ENCODE measurements around the gene RHBDD1. TPM values are rescaled to one million over a fixed set of nuclear protein-coding genes. Genes with fewer than 3 reads are reported as not detected.

Gene RHBDD1
- total RNA-seq, 1 donor from 2014 or later, result 27.7 TPM

DNA sequence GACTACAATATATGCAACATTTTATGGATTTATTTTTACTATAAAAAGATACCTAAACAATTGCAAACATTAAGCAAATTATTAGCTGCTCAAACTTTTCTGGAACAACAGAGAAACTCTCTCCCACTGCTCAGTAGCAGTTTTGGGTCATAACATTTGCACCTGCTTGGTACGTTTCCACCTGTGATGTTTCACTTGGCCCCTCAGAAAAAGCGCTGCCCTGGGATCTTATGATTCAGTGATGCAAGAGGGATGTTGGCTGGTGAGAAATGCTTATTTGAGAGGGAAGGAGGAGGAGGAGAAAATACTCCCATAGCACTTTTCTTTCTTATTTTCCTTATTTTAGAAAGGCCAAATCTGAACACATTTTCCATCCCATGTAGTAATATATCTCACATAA, 45.4 kb upstream of the RHBDD1 start:
- no peaks in the 10 kb centered on the region for H3K27me3 Mint-ChIP-seq (ENCODE audit: unreplicated experiment)
- peaks cover 6% of the 10 kb centered on the region for H3K36me3 Mint-ChIP-seq (ENCODE audit: unreplicated experiment)
- H3K27ac Mint-ChIP-seq (ENCODE audit: unreplicated experiment), result peak overlapping the region; percentile 89
- peak overlapping the region; percentile 72 for H3K4me3 Mint-ChIP-seq (ENCODE audit: unreplicated experiment)
- no peaks in the 10 kb centered on the region for H3K9me3 Mint-ChIP-seq (ENCODE audit: unreplicated experiment)
- TF ChIP-seq CTCF (IDR thresholded peaks at IDR 0.05), result no peak
- DNase-seq (ENCODE audit: extremely low spot score, unreplicated experiment), result no peak
- H3K4me1 Mint-ChIP-seq (ENCODE audit: unreplicated experiment), result peaks cover 82% of the 10 kb centered on the region

DNA sequence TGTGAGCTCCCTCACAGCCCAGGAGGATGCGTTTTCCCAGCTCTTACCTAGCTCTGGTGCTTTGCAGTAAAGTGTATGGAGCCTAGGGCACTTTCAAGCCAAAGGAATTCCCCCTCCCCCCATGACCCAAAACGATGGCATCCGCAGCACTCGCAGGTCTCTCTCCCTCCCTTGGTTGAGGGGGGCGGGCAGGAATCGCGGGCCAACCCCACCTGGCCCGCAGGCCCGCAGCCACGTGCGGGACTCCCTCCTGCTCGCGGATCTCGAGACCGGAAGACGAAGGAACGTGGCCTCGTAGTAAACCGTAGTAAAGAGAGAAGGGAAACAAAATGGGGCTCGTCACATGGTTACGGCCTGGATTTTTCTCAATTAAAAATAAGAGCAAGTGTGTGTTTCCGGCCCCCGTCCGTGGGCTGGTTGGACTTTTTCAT, 44.8 kb upstream of the RHBDD1 start:
- no peaks in the 10 kb centered on the region for H3K27me3 Mint-ChIP-seq (ENCODE audit: unreplicated experiment)
- H3K4me3 Mint-ChIP-seq (ENCODE audit: unreplicated experiment), result peak overlapping the region; percentile 72
- H3K36me3 Mint-ChIP-seq (ENCODE audit: unreplicated experiment), result peaks cover 4% of the 10 kb centered on the region
- H3K9me3 Mint-ChIP-seq (ENCODE audit: unreplicated experiment), result no peaks in the 10 kb centered on the region
- H3K27ac Mint-ChIP-seq (ENCODE audit: unreplicated experiment), result peak overlapping the region; percentile 89
- H3K4me1 Mint-ChIP-seq (ENCODE audit: unreplicated experiment), result peaks cover 86% of the 10 kb centered on the region
- no peak for DNase-seq (ENCODE audit: extremely low spot score, unreplicated experiment)
- TF ChIP-seq CTCF (IDR thresholded peaks at IDR 0.05), result no peak

DNA sequence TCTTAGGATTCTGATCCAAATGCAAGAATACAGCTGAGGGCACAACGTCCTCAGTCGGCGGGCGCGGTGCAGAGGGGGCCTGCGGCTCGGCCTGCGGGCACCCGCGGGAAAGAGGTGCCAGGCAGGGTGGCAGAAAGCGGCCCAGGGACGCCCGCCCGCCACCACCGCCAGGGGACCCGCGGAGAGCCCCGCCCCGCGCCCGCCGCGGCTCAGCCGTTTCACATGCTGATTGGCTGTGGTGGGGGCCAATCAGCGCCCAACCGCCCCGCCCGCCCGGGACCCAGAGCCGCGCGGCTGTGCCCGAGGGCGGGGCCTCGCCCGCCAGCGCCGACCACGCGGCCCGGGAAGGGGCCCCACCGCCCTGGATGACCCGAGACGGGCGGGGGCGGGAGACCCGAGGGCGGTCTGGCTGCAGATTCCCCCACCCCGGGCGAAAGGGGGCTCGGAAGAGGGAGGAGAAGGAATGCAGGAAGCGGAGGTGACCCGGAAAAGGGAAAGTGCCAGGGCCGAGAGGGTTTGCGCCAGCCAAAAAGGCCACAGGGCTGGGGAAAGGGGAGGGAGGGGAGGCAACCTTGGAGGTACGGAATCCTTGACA, 44.3 kb upstream of the RHBDD1 start:
- H3K9me3 Mint-ChIP-seq (ENCODE audit: unreplicated experiment), result no peaks in the 10 kb centered on the region
- peaks cover 5% of the 10 kb centered on the region for H3K36me3 Mint-ChIP-seq (ENCODE audit: unreplicated experiment)
- H3K27ac Mint-ChIP-seq (ENCODE audit: unreplicated experiment), result peak overlapping the region; percentile 89
- DNase-seq (ENCODE audit: extremely low spot score, unreplicated experiment), result peak; percentile 95
- H3K27me3 Mint-ChIP-seq (ENCODE audit: unreplicated experiment), result no peaks in the 10 kb centered on the region
- H3K4me3 Mint-ChIP-seq (ENCODE audit: unreplicated experiment), result peak overlapping the region; percentile 72
- H3K4me1 Mint-ChIP-seq (ENCODE audit: unreplicated experiment), result peaks cover 89% of the 10 kb centered on the region
- peak; percentile 53 for TF ChIP-seq CTCF (IDR thresholded peaks at IDR 0.05)

DNA sequence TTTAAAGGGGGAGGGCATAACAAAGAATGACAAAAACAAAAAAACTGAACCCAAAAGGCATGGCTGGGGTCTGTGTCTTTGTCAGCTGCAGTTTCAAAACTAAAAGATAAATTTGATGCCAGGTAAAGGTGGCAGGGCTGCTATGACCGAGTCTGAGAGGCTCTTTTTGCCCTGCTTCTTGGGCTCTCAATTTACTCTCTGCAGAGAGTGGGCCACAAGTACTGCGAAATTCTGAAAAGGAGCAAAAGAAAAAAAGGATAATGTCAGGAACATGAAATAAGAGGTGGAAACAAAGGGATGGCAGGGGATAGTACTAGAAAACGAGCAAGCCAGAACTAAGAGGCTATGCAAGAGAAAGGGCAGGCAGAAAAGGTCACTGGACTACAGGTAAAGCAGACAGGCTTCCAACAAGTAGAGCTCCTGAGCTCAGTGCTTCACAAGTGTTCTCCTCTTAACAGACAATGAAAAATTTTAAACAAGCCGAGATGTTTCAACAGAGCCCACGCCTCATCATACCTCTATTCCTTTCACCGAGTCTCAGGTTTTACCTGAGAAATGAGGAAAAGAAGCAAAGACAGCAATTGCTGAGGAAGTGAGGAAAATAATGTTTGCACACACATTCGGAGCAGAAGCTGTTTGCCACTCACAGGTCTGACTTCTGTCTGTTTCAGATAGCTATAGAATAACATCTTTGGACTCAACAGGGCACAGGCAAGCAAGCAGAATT, 43.5 kb upstream of the RHBDD1 start:
- no peaks in the 10 kb centered on the region for H3K27me3 Mint-ChIP-seq (ENCODE audit: unreplicated experiment)
- H3K9me3 Mint-ChIP-seq (ENCODE audit: unreplicated experiment), result no peaks in the 10 kb centered on the region
- peaks cover 9% of the 10 kb centered on the region for H3K36me3 Mint-ChIP-seq (ENCODE audit: unreplicated experiment)
- TF ChIP-seq CTCF (IDR thresholded peaks at IDR 0.05), result no peak
- peak overlapping the region; percentile 72 for H3K4me3 Mint-ChIP-seq (ENCODE audit: unreplicated experiment)
- peak overlapping the region; percentile 88 for H3K27ac Mint-ChIP-seq (ENCODE audit: unreplicated experiment)
- peaks cover 91% of the 10 kb centered on the region for H3K4me1 Mint-ChIP-seq (ENCODE audit: unreplicated experiment)
- DNase-seq (ENCODE audit: extremely low spot score, unreplicated experiment), result no peak

- no peak for TF ChIP-seq CTCF (IDR thresholded peaks at IDR 0.05)
- H3K4me3 Mint-ChIP-seq (ENCODE audit: unreplicated experiment), result peak overlapping the region; percentile 72
- peaks cover 10% of the 10 kb centered on the region for H3K36me3 Mint-ChIP-seq (ENCODE audit: unreplicated experiment)
- H3K27ac Mint-ChIP-seq (ENCODE audit: unreplicated experiment), result peak overlapping the region; percentile 88
- H3K9me3 Mint-ChIP-seq (ENCODE audit: unreplicated experiment), result no peaks in the 10 kb centered on the region
- no peak for DNase-seq (ENCODE audit: extremely low spot score, unreplicated experiment)
- no peaks in the 10 kb centered on the region for H3K27me3 Mint-ChIP-seq (ENCODE audit: unreplicated experiment)
- H3K4me1 Mint-ChIP-seq (ENCODE audit: unreplicated experiment), result peaks cover 86% of the 10 kb centered on the region
These were observed 42.2 kb upstream of the RHBDD1 start for GRCh38 chr2:226793646-226794045.

Measured in osteocyte (in vitro differentiated cells).